GM12878 (cell line): ENCODE measurements around the gene DCDC2C. TPM values are rescaled to one million over a fixed set of nuclear protein-coding genes. Genes with fewer than 3 reads are reported as not detected.

ENCODE experiments used
- ATAC-seq: fragments of 200-7000 bp; cut with Tn5 transposase; 3 replicates; pipeline ENCODE4 v1.9.1; 2020; ENCODE audit warnings: mild to moderate bottlenecking, moderate library complexity
- BruUV-seq: library from RNA; stranded (reverse); fragments of 400-500 nt; replicated peaks from 2 replicates; lab custom pipeline; 2021; lab: Mats Ljungman, UMichigan
- CTCF ChIA-PET: fragments of 300-600 bp; sonication (Branson Sonifier 250); formaldehyde crosslinking; extraction: SDS; loops from one replicate; lab custom pipeline; 2021; ENCODE audit warnings: inconsistent platforms; lab: Yijun Ruan, JAX
- POLR2A ChIA-PET: fragments of 350-600 bp; formaldehyde crosslinking; extraction: SDS; loops from one replicate; lab custom pipeline; 2021; ENCODE audit warnings: inconsistent platforms; lab: Charles Lee
- RAD21 ChIA-PET: fragments of 300-600 bp; sonication (Branson Sonifier 250); formaldehyde crosslinking; loops from one replicate; lab custom pipeline; 2023; ENCODE audit warnings: antibody characterized with exemption; ENCODE audit not compliant: unreplicated experiment; lab: Charles Lee
- SMC1A ChIA-PET: fragments of 300-600 bp; sonication (Branson Sonifier 250); formaldehyde crosslinking; loops from one replicate; lab custom pipeline; 2023; ENCODE audit not compliant: unreplicated experiment, uncharacterized antibody; lab: Charles Lee
- DNase-seq: peaks from one replicate; pipeline ENCODE4 v3.0.0-alpha.2; 2011; ENCODE audit warnings: low read depth, low spot score
- FAIRE-seq: peaks from 3 replicates; lab custom pipeline; 2011; peaks lifted over from hg19 to GRCh38; lab: Jason Lieb, UNC
- H2AFZ ChIP-seq: 2 replicates; pipeline ENCODE4 v1.6.0; 2011; ENCODE audit warnings: low read depth, low read length, control low read depth; ENCODE audit not compliant: control insufficient read depth
- H3K27ac ChIP-seq: 2 replicates; pipeline ENCODE4 v1.5.1; 2011; ENCODE audit warnings: control low read depth; ENCODE audit not compliant: control insufficient read depth, insufficient read depth
- H3K27me3 ChIP-seq, 2 experiments: replicated peaks in 1 of 2; 2 replicates each; pipeline versions ENCODE4 v1.6.0 to v1.6.1; 2011; ENCODE audit warnings: low read length in 1 of 2; ENCODE audit not compliant: control insufficient read depth in 2 of 2, insufficient read depth in 2 of 2
- H3K36me3 ChIP-seq, 2 experiments: 2 replicates each; pipeline ENCODE4 v1.5.1; 2011; ENCODE audit warnings: low read length in 1 of 2; ENCODE audit not compliant: control insufficient read depth in 2 of 2, insufficient read depth in 2 of 2
- H3K4me1 ChIP-seq: 2 replicates; pipeline ENCODE4 v1.6.1; 2011; ENCODE audit warnings: mild to moderate bottlenecking, low read length, moderate library complexity, mixed read lengths; ENCODE audit not compliant: control insufficient read depth, insufficient read depth
- H3K4me2 ChIP-seq: 2 replicates; pipeline ENCODE4 v1.6.0; 2011; ENCODE audit warnings: control low read depth; ENCODE audit not compliant: control insufficient read depth, insufficient read depth
- H3K4me3 ChIP-seq: fragments of 200-600 bp; sonication (generic); 2 replicates; pipeline ENCODE4 v1.5.1; 2016
- H3K79me2 ChIP-seq: 2 replicates; pipeline ENCODE4 v1.6.0; 2011; ENCODE audit warnings: low read length; ENCODE audit not compliant: control insufficient read depth, insufficient read depth
- H3K9ac ChIP-seq: 2 replicates; pipeline ENCODE4 v1.8.0; 2011; ENCODE audit warnings: low read length, control low read depth, mixed read lengths; ENCODE audit not compliant: control insufficient read depth, insufficient read depth
- H3K9me3 ChIP-seq: replicated peaks from 3 replicates; pipeline ENCODE4 v1.5.1; 2011; ENCODE audit warnings: mild to moderate bottlenecking, low read length; ENCODE audit not compliant: control insufficient read depth, insufficient read depth
- H4K20me1 ChIP-seq: 2 replicates; pipeline ENCODE4 v1.6.0; 2011; ENCODE audit not compliant: control insufficient read depth, insufficient read depth
- GABPA ChIP-seq: IDR thresholded peaks from 2 replicates; pipeline ENCODE4 v1.6.1; 2014; ENCODE audit warnings: antibody characterized with exemption, low read depth, mild to moderate bottlenecking, inconsistent platforms
- HCFC1 ChIP-seq: fragments of 150-350 bp; IDR thresholded peaks from 2 replicates; pipeline ENCODE4 v1.6.1; 2014; ENCODE audit warnings: low read length
- HDGF ChIP-seq: fragments of 450-650 bp; IDR thresholded peaks from 2 replicates; pipeline ENCODE4 v1.6.1; 2016; ENCODE audit warnings: antibody characterized with exemption
- KAT2A ChIP-seq: conservative IDR thresholded peaks from 2 replicates; pipeline ENCODE4 v1.6.1; 2011; ENCODE audit warnings: low read depth, low read length; ENCODE audit not compliant: control insufficient read depth
- MYB ChIP-seq: fragments of 150-350 bp; IDR thresholded peaks from 2 replicates; pipeline ENCODE4 v1.6.1; 2014; ENCODE audit warnings: mild to moderate bottlenecking, low read depth, low read length, borderline replicate concordance
- NBN ChIP-seq: fragments of 450-650 bp; IDR thresholded peaks from 2 replicates; pipeline ENCODE4 v1.6.1; 2016
- PAX8 ChIP-seq: fragments of 450-650 bp; IDR thresholded peaks from 2 replicates; pipeline ENCODE4 v1.6.1; 2017; ENCODE audit warnings: mild to moderate bottlenecking, moderate library complexity
- POLR2AphosphoS2 ChIP-seq: IDR thresholded peaks from 2 replicates; pipeline ENCODE4 v1.6.1; 2011; ENCODE audit warnings: low read depth, mild to moderate bottlenecking, low read length, improper control_type of control experiment, moderate library complexity
- RBBP5 ChIP-seq: fragments of 200-600 bp; sonication (generic); conservative IDR thresholded peaks from 2 replicates; pipeline ENCODE4 v1.6.1; 2016
- SMAD5 ChIP-seq: IDR thresholded peaks from 2 replicates; pipeline ENCODE4 v1.6.1; 2016; ENCODE audit warnings: antibody characterized with exemption, low read depth
- SPI1 ChIP-seq: IDR thresholded peaks from 2 replicates; pipeline ENCODE4 v1.6.1; 2011; ENCODE audit warnings: low read depth, mild to moderate bottlenecking, low read length, moderate library complexity, borderline replicate concordance; ENCODE audit not compliant: insufficient read depth
- STAT3 ChIP-seq: IDR thresholded peaks from 2 replicates; pipeline ENCODE4 v1.6.1; 2011; ENCODE audit warnings: low read depth, low read length, improper control_type of control experiment
- SUPT20H ChIP-seq: IDR thresholded peaks from 2 replicates; pipeline ENCODE4 v1.6.1; 2011; ENCODE audit warnings: low read depth, mild to moderate bottlenecking, low read length, moderate library complexity, borderline replicate concordance; ENCODE audit not compliant: control insufficient read depth
- TCF7 ChIP-seq: IDR thresholded peaks from 2 replicates; pipeline ENCODE4 v1.6.1; 2014; ENCODE audit warnings: antibody characterized with exemption, borderline replicate concordance
- ZNF274 ChIP-seq: IDR thresholded peaks from one replicate; pipeline ENCODE4 v1.8.0; 2011; ENCODE audit not compliant: insufficient read length, insufficient read depth
- ZNF592 ChIP-seq: fragments of 450-650 bp; IDR thresholded peaks from 2 replicates; pipeline ENCODE4 v1.6.1; 2017; ENCODE audit warnings: mild to moderate bottlenecking, moderate library complexity
- WGBS: methylation state at CpG from one replicate; pipeline ENCODE4 v1.1.6; 2016; ENCODE audit warnings: low lambda C conversion rate; ENCODE audit not compliant: insufficient replicate concordance, insufficient coverage; ENCODE audit errors: missing lambda C conversion rate; 5-methylcytosine and 5-hydroxymethylcytosine counted together
- in situ Hi-C: fragments of 300-500 bp; cut with MboI; formaldehyde crosslinking; loops from 9 replicates; pipeline ENCODE4 v1.14.3; 2018; ENCODE audit warnings: mixed read lengths
- intact Hi-C: fragments of 100-400 bp; cut with micrococcal nuclease; formaldehyde crosslinking; loops from one replicate; pipeline ENCODE4 v1.14.2; 2022; ENCODE audit not compliant: unreplicated experiment
- polyA plus RNA-seq, 11 experiments: library from polyadenylated mRNA; depleted of rRNA in 4 of 11; unstranded in 6 of 11; stranded (reverse) in 5 of 11; fragments of >200 nt; fragmentation: Nextera tagmentation in 4 of 11; fragmentation: Illumina TruSeq in 1 of 11; extraction: Ambion mirVana in 4 of 11; extraction: Trizol in 1 of 11; gene quantifications; 1 replicate in 1 of 11; 2 replicates in 10 of 11; pipeline versions ENCODE4 v1.2.1 to v1.2.3, GENCODE V29; 2011 to 2016; ENCODE audit warnings: inconsistent platforms in 2 of 11, missing spikeins in 2 of 11, low read depth in 1 of 11
- total RNA-seq, 4 experiments: library from RNA; depleted of rRNA in 3 of 4; stranded (reverse); fragments of >200 nt in 3 of 4; fragmentation: Illumina TruSeq in 1 of 4; extraction: Trizol in 1 of 4; gene quantifications; 2 replicates each; pipeline versions ENCODE4 v1.2.1 to v1.2.3, GENCODE V29; 2013 to 2021
- TF ChIP-seq, protein P1 (sequence below): IDR thresholded peaks from 2 replicates; pipeline ENCODE4 v1.6.1; 2012; ENCODE audit warnings: low read depth, low read length, improper control_type of control experiment

The DCDC2C gene
- total and polyA plus RNA-seq, 10 of the 15 experiments (the other 5 are each of a cell fraction or from before 2014, with no cell fraction given) = not detected

DNA sequence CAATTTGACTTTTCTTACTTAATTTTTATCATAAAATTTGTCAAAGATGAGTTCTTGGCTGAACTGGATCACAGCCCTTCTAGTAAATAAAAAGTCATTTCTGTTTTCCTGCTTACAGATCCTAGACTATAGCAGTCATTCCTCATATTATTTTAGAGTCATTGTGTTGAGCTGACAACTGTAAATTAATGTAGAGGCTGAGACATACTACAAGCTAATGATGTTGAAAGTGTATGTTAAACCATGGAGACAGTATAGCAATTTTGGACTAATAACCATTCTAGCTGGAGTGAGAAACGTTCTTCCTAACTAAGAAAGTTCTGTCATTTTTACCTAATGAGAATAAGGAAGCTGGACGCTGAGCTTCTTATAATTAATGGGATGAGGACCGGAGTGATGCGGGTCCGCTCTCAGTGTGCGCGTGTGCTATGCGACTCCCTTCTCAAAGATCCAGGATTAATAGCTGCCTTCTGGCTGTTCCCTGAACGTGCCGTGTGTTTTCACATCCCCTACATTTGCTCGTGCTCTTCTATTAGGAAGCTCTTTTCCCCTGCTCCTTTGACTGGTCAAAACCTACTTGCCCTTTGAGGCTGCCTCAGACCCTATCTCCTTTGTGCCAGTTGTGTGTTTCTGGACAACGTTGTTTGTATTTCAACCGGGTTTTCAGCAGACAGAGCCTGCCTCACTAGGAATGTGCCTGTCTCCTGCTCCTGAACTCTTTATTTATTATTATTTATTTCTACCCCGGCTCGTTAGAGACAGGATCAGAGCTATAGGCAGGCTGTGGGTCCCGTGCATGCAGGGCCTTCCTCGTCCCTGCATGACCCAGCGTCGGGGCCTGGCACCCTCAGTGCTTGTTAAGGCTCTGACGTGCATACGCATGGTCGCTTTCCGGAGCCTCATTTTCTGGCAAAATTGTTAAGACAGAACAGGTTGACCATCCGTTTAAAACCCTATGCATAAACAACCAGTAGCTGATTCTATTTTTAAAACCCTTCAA lies 182.6 kb downstream of the DCDC2C start (continued):
- TF ChIP-seq KAT2A (no peak), RBBP5 (no peak), POLR2AphosphoS2 (no peak), PAX8 (no peak), GABPA (no peak)

GRCh38 chr2:3895021-3895420 lies 191.6 kb downstream of the DCDC2C start:
- CTCF ChIA-PET = interaction anchor here (0.8 kb wide), 1 partner anchor 12 kb away, joined by 3 read pairs; no protein-coding TSS in a partner anchor
- SMC1A ChIA-PET = no interaction called here
- Histone ChIP-seq H3K4me2 (no peak overlapping the region), H3K27ac (no peak overlapping the region), H2AFZ (no peak overlapping the region), H3K4me3 (no peak overlapping the region), H3K27me3 (no peaks in the 10 kb centered on the region), H3K9ac (no peak overlapping the region), H3K36me3 (no peaks in the 10 kb centered on the region), H4K20me1 (no peaks in the 10 kb centered on the region), H3K9me3 (no peaks in the 10 kb centered on the region), H3K79me2 (no peaks in the 10 kb centered on the region), H3K4me1 (no peaks in the 10 kb centered on the region)
- POLR2A ChIA-PET = no interaction called here
- FAIRE-seq = no peak
- 0% methylated on average over 2 of the region's 2 CpGs for WGBS
- intact Hi-C loops (no loop called here), in situ Hi-C loops (no loop called here)
- ATAC-seq = no peak
- BruUV-seq = no TSS peak
- no peak for TF ChIP-seq HCFC1
- no peak for TF ChIP-seq ZNF592
- no peak for TF ChIP-seq ZNF274
- no peak for TF ChIP-seq MYB
- no peak for TF ChIP-seq GABPA
- TF ChIP-seq SMAD5 = no peak
- no peak for TF ChIP-seq SPI1
- no peak for TF ChIP-seq HDGF
- no peak for TF ChIP-seq SUPT20H
- TF ChIP-seq RBBP5 = no peak
- no peak for TF ChIP-seq NBN
- no peak for TF ChIP-seq TCF7
- TF ChIP-seq STAT3 = no peak
- TF ChIP-seq, protein P1, sequence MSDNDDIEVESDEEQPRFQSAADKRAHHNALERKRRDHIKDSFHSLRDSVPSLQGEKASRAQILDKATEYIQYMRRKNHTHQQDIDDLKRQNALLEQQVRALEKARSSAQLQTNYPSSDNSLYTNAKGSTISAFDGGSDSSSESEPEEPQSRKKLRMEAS = no peak
- RAD21 ChIA-PET = no interaction called here
- DNase-seq = no peak
